A549 (cell line): ENCODE data around the gene COPS9. TPM values are rescaled to one million over a fixed set of nuclear protein-coding genes. Genes with fewer than 3 reads are reported as not detected.

Experiments
- ATAC-seq, 2 experiments: fragments of 200-7000 bp in 1 of 2; fragments of >200 bp in 1 of 2; cut with Nextera tagmentation in 1 of 2; cut with Tn5 transposase in 1 of 2; 3 replicates each; pipeline versions ENCODE4 v1.8.0 to v1.9.1; 2018 to 2020; ENCODE audit warnings: mild to moderate bottlenecking in 1 of 2, moderate library complexity in 1 of 2
- CTCF ChIA-PET: fragments of 300-600 bp; sonication (Branson Sonifier 250); formaldehyde crosslinking; extraction: SDS; loops from one replicate; lab custom pipeline; 2021; ENCODE audit warnings: antibody characterized with exemption, inconsistent platforms; lab: Yijun Ruan, JAX
- POLR2A ChIA-PET: fragments of 350-600 bp; formaldehyde crosslinking; extraction: SDS; loops from one replicate; lab custom pipeline; 2021; ENCODE audit warnings: antibody characterized with exemption, inconsistent platforms; lab: Yijun Ruan, JAX
- DNase-seq, 2 experiments: peaks; one replicate each; pipeline versions ENCODE4 v3.0.0 to v3.0.0-alpha.2; 2011 to 2016; ENCODE audit warnings: low read depth in 1 of 2, low spot score in 1 of 2
- FAIRE-seq: peaks from 2 replicates; lab custom pipeline; 2011; peaks lifted over from hg19 to GRCh38; lab: Jason Lieb, UNC
- H3K27ac ChIP-seq, 2 experiments: fragments of >200 bp; sonication (Bioruptor Twin); formaldehyde crosslinking; 3 replicates each; pipeline ENCODE4 v1.5.1; 2016 to 2017
- H3K4me1 ChIP-seq: fragments of >200 bp; sonication (Bioruptor Twin); formaldehyde crosslinking; 3 replicates; pipeline ENCODE4 v1.6.1; 2016
- H3K4me2 ChIP-seq: fragments of >200 bp; sonication (Bioruptor Twin); formaldehyde crosslinking; 3 replicates; pipeline ENCODE4 v1.6.1; 2016
- H3K4me3 ChIP-seq: fragments of >200 bp; sonication (Bioruptor Twin); formaldehyde crosslinking; 3 replicates; pipeline ENCODE4 v1.5.1; 2016
- H3K9me3 ChIP-seq: fragments of >200 bp; sonication (Bioruptor Twin); formaldehyde crosslinking; 3 replicates; pipeline ENCODE4 v1.6.1; 2016
- CEBPB ChIP-seq, 2 experiments: fragments of >200 bp in 1 of 2; sonication (Bioruptor Twin) in 1 of 2; formaldehyde crosslinking in 1 of 2; IDR thresholded peaks; 2 replicates each; pipeline ENCODE4 v1.6.1; 2012 to 2016
- CHD2 ChIP-seq: fragments of 150-350 bp; IDR thresholded peaks from 2 replicates; pipeline ENCODE4 v1.6.1; 2014; ENCODE audit warnings: low read length; ENCODE audit not compliant: partially characterized antibody
- FOSB ChIP-seq: fragments of 250-450 bp; sonication (Bioruptor Pico); IDR thresholded peaks from 2 replicates; pipeline ENCODE4 v1.5.0; 2020; ENCODE audit warnings: mild to moderate bottlenecking, moderate library complexity
- HEYL ChIP-seq: fragments of 250-450 bp; sonication (Bioruptor Pico); IDR thresholded peaks from 2 replicates; pipeline ENCODE4 v1.8.0; 2021; ENCODE audit warnings: mild to moderate bottlenecking, moderate library complexity
- HOXA7 ChIP-seq: fragments of 250-450 bp; sonication (Bioruptor Pico); IDR thresholded peaks from 2 replicates; pipeline ENCODE4 v1.5.0; 2020; ENCODE audit warnings: mild to moderate bottlenecking, moderate library complexity
- HOXB13 ChIP-seq: fragments of 250-450 bp; sonication (Bioruptor Pico); IDR thresholded peaks from 2 replicates; pipeline ENCODE4 v1.5.0; 2020; ENCODE audit warnings: low read depth, mild to moderate bottlenecking, moderate library complexity
- JUN ChIP-seq, 2 experiments: fragments of >200 bp; sonication (Bioruptor Twin); formaldehyde crosslinking; IDR thresholded peaks; 2 replicates in 1 of 2; 3 replicates in 1 of 2; pipeline ENCODE4 v1.6.1; 2016 to 2017
- JUNB ChIP-seq: fragments of >200 bp; sonication (Bioruptor Twin); formaldehyde crosslinking; IDR thresholded peaks from 2 replicates; pipeline ENCODE4 v1.6.1; 2016
- KDM1A ChIP-seq: fragments of 200-600 bp; sonication (generic); IDR thresholded peaks from 2 replicates; pipeline ENCODE4 v1.6.1; 2016; ENCODE audit warnings: low read depth, mild to moderate bottlenecking
- KDM5A ChIP-seq: fragments of 200-600 bp; sonication (generic); IDR thresholded peaks from 2 replicates; pipeline ENCODE4 v1.6.1; 2016; ENCODE audit warnings: antibody characterized with exemption, mild to moderate bottlenecking
- MAFK ChIP-seq: fragments of 450-650 bp; IDR thresholded peaks from 2 replicates; pipeline ENCODE4 v1.6.1; 2014; ENCODE audit not compliant: partially characterized antibody
- MAX ChIP-seq: IDR thresholded peaks from 2 replicates; pipeline ENCODE4 v1.6.1; 2012
- NFE2L2 ChIP-seq: fragments of 150-350 bp; conservative IDR thresholded peaks from 2 replicates; pipeline ENCODE4 v1.6.1; 2014; ENCODE audit warnings: low read length
- RCOR1 ChIP-seq: fragments of 150-350 bp; IDR thresholded peaks from 2 replicates; pipeline ENCODE4 v1.6.1; 2014; ENCODE audit warnings: antibody characterized with exemption, low read length, low read depth
- REST ChIP-seq: fragments of 200-600 bp; sonication (generic); IDR thresholded peaks from 2 replicates; pipeline ENCODE4 v1.6.1; 2016; ENCODE audit warnings: antibody characterized with exemption, mild to moderate bottlenecking, moderate library complexity
- RFX5 ChIP-seq: fragments of 450-650 bp; IDR thresholded peaks from 2 replicates; pipeline ENCODE4 v1.7.1; 2014; ENCODE audit warnings: antibody characterized with exemption, mild to moderate bottlenecking, moderate library complexity
- RNF2 ChIP-seq: fragments of 200-600 bp; sonication (generic); IDR thresholded peaks from 2 replicates; pipeline ENCODE4 v1.6.1; 2016; ENCODE audit warnings: low read depth, mild to moderate bottlenecking, antibody characterized with exemption, moderate library complexity, borderline replicate concordance
- SREBF2 ChIP-seq: fragments of 450-650 bp; IDR thresholded peaks from 2 replicates; pipeline ENCODE4 v1.6.1; 2014; ENCODE audit warnings: mild to moderate bottlenecking, moderate library complexity
- TP53 ChIP-seq: fragments of 250-450 bp; sonication (Bioruptor Pico); IDR thresholded peaks from 2 replicates; pipeline ENCODE4 v1.5.0; 2021; ENCODE audit warnings: mild to moderate bottlenecking, moderate library complexity
- ZFP36 ChIP-seq: fragments of 450-650 bp; IDR thresholded peaks from 2 replicates; pipeline ENCODE4 v1.6.1; 2014; ENCODE audit warnings: borderline replicate concordance; ENCODE audit not compliant: partially characterized antibody
- ZNF302 ChIP-seq: fragments of 250-450 bp; sonication (Bioruptor Pico); IDR thresholded peaks from 2 replicates; pipeline ENCODE4 v1.9.0; 2021; ENCODE audit warnings: inconsistent platforms, mild to moderate bottlenecking, moderate library complexity
- ZSCAN20 ChIP-seq: fragments of 250-450 bp; sonication (Bioruptor Pico); IDR thresholded peaks from 2 replicates; pipeline ENCODE4 v1.8.0; 2022; ENCODE audit warnings: mild to moderate bottlenecking, moderate library complexity
- WGBS: methylation state at CpG from one replicate; pipeline ENCODE4 v1.1.6; 2017; ENCODE audit errors: missing lambda C conversion rate; 5-methylcytosine and 5-hydroxymethylcytosine counted together
- polyA plus RNA-seq, 4 experiments: library from polyadenylated mRNA; depleted of rRNA in 3 of 4; stranded (reverse); fragments of >200 nt; fragmentation: RNase III in 1 of 4; extraction: RNeasy Plus Mini Kit Qiagen cat#74134 plus additional on column Dnase treatment in 1 of 4; gene quantifications; 2 replicates in 3 of 4; 3 replicates in 1 of 4; pipeline ENCODE4 v1.2.3, GENCODE V29; 2011 to 2017
- TF ChIP-seq, protein P1 (sequence below): fragments of 250-450 bp; sonication (Bioruptor Pico); IDR thresholded peaks from 2 replicates; pipeline ENCODE4 v1.5.0; 2020; ENCODE audit warnings: low read depth, mild to moderate bottlenecking, moderate library complexity
- TF ChIP-seq, protein P2 (sequence below): fragments of >200 bp; sonication (Bioruptor Twin); formaldehyde crosslinking; IDR thresholded peaks from 3 replicates; pipeline ENCODE4 v1.6.1; 2016
- TF ChIP-seq, protein P3 (sequence below): fragments of 450-650 bp; IDR thresholded peaks from 2 replicates; pipeline ENCODE4 v1.6.1; 2014; ENCODE audit warnings: antibody characterized with exemption

COPS9 gene
- polyA plus RNA-seq, 2 of the 4 experiments (the other 2 are of a cell fraction), result 321 to 356 TPM

- no peak for DNase-seq
- no peaks in the 10 kb centered on the region for H3K9me3 ChIP-seq
- TF ChIP-seq MAX (no peak), ZFP36 (no peak), RNF2 (no peak)
- TF ChIP-seq, protein P1, sequence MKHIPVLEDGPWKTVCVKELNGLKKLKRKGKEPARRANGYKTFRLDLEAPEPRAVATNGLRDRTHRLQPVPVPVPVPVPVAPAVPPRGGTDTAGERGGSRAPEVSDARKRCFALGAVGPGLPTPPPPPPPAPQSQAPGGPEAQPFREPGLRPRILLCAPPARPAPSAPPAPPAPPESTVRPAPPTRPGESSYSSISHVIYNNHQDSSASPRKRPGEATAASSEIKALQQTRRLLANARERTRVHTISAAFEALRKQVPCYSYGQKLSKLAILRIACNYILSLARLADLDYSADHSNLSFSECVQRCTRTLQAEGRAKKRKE (CRISPR knock-in tag), result no peak
- TF ChIP-seq, all 56 proteins: peak for 0
- CTCF ChIA-PET, result interaction anchor here (1.0 to 3.9 kb wide), 4 partner anchors 9 to 73 kb away, joined by 3 to 29 read pairs (median 4); no protein-coding TSS in a partner anchor
- POLR2A ChIA-PET, result no interaction called here
- 87% methylated on average over 6 of the region's 6 CpGs for WGBS
- Histone ChIP-seq H3K4me3 (peak overlapping the region; percentile 97; the same call in 1 of the 3 replicates), H3K27ac (no peak overlapping the region), H3K4me2 (peak overlapping the region; percentile 88), H3K4me1 (peaks cover 11% of the 10 kb centered on the region; the same call in 2 of the 3 replicates)
- ATAC-seq (no peak), FAIRE-seq (no peak)
Observed at GRCh38 chr2:240134466-240134865, 1.6 kb downstream of the COPS9 start.

DNA sequence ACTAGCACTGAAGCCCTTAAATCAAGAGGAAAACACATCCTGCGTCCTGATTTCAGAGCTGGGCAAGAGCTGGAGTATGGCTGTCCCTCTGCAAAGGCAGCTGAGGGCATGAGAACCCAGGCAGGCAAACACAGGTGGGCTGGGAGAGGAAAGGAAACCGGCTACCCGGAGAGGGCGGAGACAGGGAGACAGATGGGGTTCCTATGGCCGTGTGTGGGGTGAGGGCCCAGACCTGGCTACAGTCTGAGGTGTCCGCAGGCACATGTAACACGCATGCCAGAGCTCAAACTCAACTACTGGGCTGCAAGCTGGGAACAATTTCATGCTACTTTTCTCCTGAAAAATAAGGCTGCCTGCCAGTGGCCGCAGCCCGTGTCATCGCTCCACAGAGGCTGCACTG is 2.7 kb downstream of the COPS9 start:
- no peaks in the 10 kb centered on the region for H3K9me3 ChIP-seq
- TF ChIP-seq KDM1A (no peak), MAX (no peak), ZNF302 (CRISPR knock-in tag) (no peak), NFE2L2 (no peak), CEBPB (IDR thresholded peaks at IDR 0.05) (no peak), TP53 (CRISPR knock-in tag) (no peak), MAFK (no peak), JUNB (no peak), ZSCAN20 (CRISPR knock-in tag) (no peak), SREBF2 (no peak), RFX5 (no peak), CHD2 (no peak)
- TF ChIP-seq, protein P2, sequence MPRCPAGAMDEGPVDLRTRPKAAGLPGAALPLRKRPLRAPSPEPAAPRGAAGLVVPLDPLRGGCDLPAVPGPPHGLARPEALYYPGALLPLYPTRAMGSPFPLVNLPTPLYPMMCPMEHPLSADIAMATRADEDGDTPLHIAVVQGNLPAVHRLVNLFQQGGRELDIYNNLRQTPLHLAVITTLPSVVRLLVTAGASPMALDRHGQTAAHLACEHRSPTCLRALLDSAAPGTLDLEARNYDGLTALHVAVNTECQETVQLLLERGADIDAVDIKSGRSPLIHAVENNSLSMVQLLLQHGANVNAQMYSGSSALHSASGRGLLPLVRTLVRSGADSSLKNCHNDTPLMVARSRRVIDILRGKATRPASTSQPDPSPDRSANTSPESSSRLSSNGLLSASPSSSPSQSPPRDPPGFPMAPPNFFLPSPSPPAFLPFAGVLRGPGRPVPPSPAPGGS, result no peak
- TF ChIP-seq, all 56 proteins: peak for 0
- Histone ChIP-seq H3K27ac (no peak overlapping the region), H3K4me2 (no peak overlapping the region), H3K4me1 (peaks cover 11% of the 10 kb centered on the region; the same call in 2 of the 3 replicates), H3K4me3 (no peak overlapping the region)
- 97% methylated on average over 10 of the region's 10 CpGs for WGBS
- DNase-seq (no peak), FAIRE-seq (no peak), ATAC-seq (no peak)
- CTCF ChIA-PET, result interaction anchor here (1.0 to 3.9 kb wide), 5 partner anchors 9 to 78 kb away, joined by 3 to 29 read pairs (median 3); no protein-coding TSS in a partner anchor
- POLR2A ChIA-PET, result no interaction called here

DNA sequence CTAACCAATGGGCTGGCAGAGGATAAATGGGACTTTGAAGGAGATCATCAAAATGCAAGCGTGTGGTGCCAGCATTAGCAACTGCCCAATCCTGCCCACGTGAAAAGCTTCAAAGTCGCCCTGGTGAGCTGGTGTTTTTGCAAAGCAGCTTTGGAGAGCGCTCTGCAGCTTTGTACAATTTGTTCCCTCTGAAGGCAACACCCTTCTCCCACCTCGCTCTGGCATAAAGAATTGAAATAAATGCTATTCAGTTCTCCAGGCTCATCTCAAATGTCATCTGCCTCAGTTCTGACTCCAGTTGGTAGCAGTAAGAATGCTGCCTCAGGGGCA is 3.5 kb downstream of the COPS9 start:
- FAIRE-seq (no peak), DNase-seq (no peak), ATAC-seq (no peak)
- WGBS, result 95% methylated on average over 5 of the region's 5 CpGs
- H3K4me3 ChIP-seq, result no peak overlapping the region
- POLR2A ChIA-PET, result no interaction called here
- H3K4me1 ChIP-seq, result peaks cover 11% of the 10 kb centered on the region; the same call in 2 of the 3 replicates
- CTCF ChIA-PET, result interaction anchor here (1.0 to 3.9 kb wide), 4 partner anchors 9 to 77 kb away, joined by 3 to 29 read pairs (median 3); no protein-coding TSS in a partner anchor
- no peaks in the 10 kb centered on the region for H3K9me3 ChIP-seq
- no peak overlapping the region for H3K4me2 ChIP-seq
- no peak overlapping the region for H3K27ac ChIP-seq
- TF ChIP-seq TP53 (CRISPR knock-in tag), result no peak
- TF ChIP-seq HOXA7, result no peak
- TF ChIP-seq RNF2, result no peak
- TF ChIP-seq MAX, result no peak
- no peak for TF ChIP-seq ZNF302 (CRISPR knock-in tag)
- TF ChIP-seq FOSB, result no peak
- no peak for TF ChIP-seq REST
- TF ChIP-seq, protein P3, sequence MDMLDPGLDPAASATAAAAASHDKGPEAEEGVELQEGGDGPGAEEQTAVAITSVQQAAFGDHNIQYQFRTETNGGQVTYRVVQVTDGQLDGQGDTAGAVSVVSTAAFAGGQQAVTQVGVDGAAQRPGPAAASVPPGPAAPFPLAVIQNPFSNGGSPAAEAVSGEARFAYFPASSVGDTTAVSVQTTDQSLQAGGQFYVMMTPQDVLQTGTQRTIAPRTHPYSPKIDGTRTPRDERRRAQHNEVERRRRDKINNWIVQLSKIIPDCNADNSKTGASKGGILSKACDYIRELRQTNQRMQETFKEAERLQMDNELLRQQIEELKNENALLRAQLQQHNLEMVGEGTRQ, result no peak
- TF ChIP-seq JUN (IDR thresholded peaks at IDR 0.05), result no peak
- no peak for TF ChIP-seq HOXB13
- TF ChIP-seq KDM5A, result no peak
- TF ChIP-seq KDM1A, result no peak
- no peak for TF ChIP-seq RCOR1
- TF ChIP-seq HEYL, result no peak
- no peak for TF ChIP-seq NFE2L2
